ENCODE data around the gene DBR1.

The DBR1 gene, protein sequence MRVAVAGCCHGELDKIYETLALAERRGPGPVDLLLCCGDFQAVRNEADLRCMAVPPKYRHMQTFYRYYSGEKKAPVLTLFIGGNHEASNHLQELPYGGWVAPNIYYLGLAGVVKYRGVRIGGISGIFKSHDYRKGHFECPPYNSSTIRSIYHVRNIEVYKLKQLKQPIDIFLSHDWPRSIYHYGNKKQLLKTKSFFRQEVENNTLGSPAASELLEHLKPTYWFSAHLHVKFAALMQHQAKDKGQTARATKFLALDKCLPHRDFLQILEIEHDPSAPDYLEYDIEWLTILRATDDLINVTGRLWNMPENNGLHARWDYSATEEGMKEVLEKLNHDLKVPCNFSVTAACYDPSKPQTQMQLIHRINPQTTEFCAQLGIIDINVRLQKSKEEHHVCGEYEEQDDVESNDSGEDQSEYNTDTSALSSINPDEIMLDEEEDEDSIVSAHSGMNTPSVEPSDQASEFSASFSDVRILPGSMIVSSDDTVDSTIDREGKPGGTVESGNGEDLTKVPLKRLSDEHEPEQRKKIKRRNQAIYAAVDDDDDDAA

DNA sequence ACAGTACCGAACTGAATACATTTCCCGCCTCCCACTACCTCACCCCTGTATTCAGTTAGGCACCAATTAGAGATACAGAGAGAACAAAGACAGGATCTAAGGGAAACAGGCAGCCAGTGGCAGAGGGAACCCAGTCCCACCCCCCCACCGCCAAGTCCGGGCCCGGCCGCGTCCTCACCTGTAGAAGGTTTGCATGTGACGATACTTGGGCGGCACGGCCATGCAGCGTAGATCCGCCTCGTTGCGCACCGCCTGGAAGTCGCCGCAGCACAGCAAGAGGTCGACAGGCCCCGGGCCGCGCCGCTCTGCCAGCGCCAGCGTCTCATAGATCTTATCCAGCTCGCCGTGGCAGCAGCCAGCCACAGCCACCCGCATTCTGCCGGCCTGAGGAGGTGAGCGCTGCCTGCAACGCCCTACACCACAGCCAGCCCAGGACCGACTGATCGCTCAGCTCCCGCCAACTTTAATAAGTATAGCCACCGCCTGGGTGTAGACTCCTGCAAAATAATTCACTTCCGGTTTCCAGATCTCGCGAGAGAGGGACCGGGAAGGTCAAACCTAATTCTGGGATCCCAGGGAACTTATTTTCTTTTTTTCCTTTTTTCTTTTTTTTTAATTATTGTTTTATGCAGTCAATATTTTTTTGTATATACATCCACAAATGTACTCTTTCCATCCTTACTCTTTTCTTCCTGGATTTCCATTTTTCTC lies at the start of gene DBR1:
TSS of gene DBR1 (minus strand) at position 501 of the 711 bp plus-strand sequence. CDS start at position 375, 126 bp downstream.
- in situ Hi-C loops (cut with MboI; ENCODE audit: low pct_unique_long_range_greater_than_20kb, low sequenced_read_pairs) = no loop called here
- peak; percentile 84 for DNase-seq

DNA sequence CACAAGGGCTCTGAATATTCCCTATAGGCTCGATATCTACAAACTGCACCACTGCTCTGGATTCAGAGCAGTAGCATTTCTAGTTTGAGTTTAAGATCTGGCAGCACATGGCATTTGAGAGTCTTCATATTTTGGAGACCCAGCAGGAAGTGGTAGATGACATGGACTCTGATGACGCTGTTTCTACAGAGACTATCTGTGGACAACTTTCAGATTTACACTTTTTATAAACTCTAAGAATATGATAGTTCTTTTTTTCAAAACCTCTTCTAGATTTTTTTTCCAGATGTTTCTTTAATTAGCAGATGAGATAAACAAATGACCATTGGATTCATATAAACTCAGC lies 48.2 kb upstream of the DBR1 start:
- in situ Hi-C loops (cut with MboI; ENCODE audit: low pct_unique_long_range_greater_than_20kb, low sequenced_read_pairs) = no loop called here
- DNase-seq = no peak

DNA sequence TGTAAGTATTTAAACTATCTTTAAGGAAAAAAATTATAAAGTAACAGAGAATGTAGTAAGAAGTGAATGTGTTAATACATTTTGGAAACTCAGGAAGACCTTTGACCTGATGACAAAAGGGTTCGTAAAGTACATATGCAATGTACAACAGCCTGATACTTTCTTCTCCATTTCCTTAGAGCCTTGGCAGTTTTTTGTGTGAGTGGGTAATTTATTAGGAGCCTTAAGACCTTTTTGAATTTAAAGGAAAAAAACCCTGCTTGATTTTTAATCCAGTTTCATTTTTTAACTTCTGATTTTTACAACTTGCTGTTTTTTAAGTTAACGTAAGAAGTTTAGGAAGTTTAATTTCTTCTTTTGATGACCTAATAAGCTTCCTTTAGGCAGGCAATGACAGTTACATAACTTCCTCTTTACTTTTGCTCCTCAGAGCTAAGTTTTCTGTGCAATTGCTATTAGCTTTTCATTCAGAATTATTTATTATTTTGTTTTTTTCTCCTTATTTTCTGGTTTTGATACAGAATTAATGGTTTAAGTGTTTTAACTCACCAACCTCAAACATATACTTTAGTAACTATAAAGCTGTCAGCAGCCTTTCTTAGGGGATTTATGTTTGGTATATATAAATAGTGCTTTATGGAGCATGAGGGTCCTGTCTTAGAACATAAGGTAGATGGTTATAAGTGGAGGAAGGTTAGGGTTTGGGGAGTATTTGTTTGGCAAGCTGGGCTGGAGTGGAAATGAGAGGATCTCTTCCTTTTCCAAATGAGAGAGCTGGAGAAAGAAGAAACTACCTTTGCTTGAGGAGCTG lies 47.6 kb upstream of the DBR1 start:
- peak; percentile 47 for DNase-seq
- in situ Hi-C loops (cut with MboI; ENCODE audit: low pct_unique_long_range_greater_than_20kb, low sequenced_read_pairs) = no loop called here

- no peak for DNase-seq
- in situ Hi-C loops (cut with MboI; ENCODE audit: low pct_unique_long_range_greater_than_20kb, low sequenced_read_pairs) = no loop called here
These were observed 46.1 kb upstream of the DBR1 start for GRCh38 chr3:138220788-138221187.

DNA sequence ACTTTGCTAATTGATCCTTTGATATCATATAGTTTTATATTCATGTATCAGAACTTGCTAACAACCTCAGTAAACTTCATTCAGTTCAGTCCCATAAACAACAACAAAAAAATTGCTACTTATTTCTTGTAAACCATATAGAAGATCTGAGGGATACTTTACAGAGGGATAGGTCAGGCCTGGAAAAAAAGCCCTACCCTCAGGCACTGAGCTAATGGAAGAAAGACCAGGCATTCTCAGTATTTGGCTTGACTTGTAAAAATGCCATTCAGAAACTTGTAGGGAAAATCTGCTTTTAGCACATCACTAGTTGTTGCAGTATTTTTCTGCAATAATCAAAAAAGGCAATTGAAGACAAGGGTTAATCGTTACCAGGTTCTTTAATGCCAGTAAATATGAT lies 45.5 kb upstream of the DBR1 start:
- DNase-seq = no peak
- in situ Hi-C loops (cut with MboI; ENCODE audit: low pct_unique_long_range_greater_than_20kb, low sequenced_read_pairs) = no loop called here

- DNase-seq = peak; percentile 15
- in situ Hi-C loops (cut with MboI; ENCODE audit: low pct_unique_long_range_greater_than_20kb, low sequenced_read_pairs) = no loop called here
These were observed 44.5 kb upstream of the DBR1 start for GRCh38 chr3:138219255-138219654.

DNA sequence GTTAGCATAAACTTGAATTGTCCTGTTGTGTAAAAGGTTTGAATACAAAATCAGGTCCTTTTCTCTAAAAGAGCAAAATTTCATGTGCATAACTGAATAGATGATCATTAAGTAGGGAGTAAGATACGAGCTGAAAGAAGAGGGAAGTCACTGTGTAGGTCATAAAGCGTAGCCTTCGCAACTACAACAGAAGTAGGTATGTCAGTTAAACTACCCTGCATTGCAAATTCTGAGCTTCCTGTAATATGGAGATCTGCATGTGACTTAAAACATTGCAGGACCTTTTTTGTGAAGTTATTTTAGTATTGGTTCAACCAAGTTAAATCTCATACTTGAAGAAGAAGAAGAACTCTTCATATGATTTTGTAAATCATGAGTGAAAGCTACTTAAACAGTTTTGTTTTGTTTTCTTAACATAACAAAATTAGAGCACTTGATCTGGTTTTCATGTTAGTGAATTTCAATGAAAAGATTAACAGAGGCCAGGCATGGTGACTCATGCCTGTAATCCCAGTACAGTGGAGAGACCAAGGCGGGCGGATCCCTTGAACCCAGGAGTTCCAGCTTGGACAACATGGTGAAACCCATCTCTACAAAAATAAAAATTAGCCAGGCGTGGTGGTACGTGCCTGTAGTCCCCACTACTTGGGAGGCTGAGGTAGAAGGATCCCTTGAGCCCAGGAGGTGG lies 38.8 kb upstream of the DBR1 start:
- in situ Hi-C loops (cut with MboI; ENCODE audit: low pct_unique_long_range_greater_than_20kb, low sequenced_read_pairs) = no loop called here
- DNase-seq = peak; percentile 22

GRCh38 chr3:138210528-138210927 lies 35.8 kb upstream of the DBR1 start:
- no peak for DNase-seq
- in situ Hi-C loops (cut with MboI; ENCODE audit: low pct_unique_long_range_greater_than_20kb, low sequenced_read_pairs) = no loop called here

- DNase-seq = no peak
- in situ Hi-C loops (cut with MboI; ENCODE audit: low pct_unique_long_range_greater_than_20kb, low sequenced_read_pairs) = no loop called here
These were observed 31.5 kb upstream of the DBR1 start for GRCh38 chr3:138206196-138206595.

DNA sequence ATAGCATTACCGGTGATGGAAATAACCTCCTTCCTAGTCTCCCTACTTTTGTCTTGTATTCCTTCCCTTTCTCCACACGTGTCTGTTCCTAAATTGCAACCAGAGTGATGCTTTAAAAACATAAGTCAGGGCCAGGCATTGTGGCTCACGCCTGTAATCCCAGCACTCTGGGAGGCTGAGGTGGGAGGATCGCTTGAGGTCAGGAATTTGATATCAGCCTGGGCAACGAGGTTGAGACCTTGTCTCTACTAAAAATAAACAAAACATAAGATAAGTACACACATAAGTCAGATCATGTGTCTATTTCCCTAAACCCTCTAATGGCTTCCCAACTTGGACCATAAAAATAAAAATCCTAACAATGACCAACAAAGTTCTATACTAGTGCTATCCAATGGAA lies 30.8 kb upstream of the DBR1 start:
- DNase-seq = no peak
- in situ Hi-C loops (cut with MboI; ENCODE audit: low pct_unique_long_range_greater_than_20kb, low sequenced_read_pairs) = no loop called here

DNA sequence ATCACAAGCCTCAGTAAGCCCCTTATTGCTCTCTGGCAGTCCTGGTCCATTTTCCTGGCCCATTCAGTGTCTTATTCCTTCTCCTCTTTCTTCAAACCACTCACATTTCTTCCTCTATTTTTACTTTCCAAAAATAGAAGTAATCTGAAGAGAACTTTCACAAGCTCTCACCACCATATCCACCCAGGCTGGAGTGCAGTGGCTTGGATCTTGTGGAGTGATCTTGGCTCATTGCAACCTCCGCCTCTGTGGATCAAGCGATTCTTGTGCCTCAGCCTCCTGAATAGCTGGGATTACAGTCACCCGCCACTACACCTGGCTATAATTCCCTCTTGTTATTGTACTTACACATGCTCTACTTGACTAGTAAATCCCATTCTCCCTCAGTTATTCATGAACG lies 29.2 kb upstream of the DBR1 start:
- in situ Hi-C loops (cut with MboI; ENCODE audit: low pct_unique_long_range_greater_than_20kb, low sequenced_read_pairs) = no loop called here
- DNase-seq = no peak

DNA sequence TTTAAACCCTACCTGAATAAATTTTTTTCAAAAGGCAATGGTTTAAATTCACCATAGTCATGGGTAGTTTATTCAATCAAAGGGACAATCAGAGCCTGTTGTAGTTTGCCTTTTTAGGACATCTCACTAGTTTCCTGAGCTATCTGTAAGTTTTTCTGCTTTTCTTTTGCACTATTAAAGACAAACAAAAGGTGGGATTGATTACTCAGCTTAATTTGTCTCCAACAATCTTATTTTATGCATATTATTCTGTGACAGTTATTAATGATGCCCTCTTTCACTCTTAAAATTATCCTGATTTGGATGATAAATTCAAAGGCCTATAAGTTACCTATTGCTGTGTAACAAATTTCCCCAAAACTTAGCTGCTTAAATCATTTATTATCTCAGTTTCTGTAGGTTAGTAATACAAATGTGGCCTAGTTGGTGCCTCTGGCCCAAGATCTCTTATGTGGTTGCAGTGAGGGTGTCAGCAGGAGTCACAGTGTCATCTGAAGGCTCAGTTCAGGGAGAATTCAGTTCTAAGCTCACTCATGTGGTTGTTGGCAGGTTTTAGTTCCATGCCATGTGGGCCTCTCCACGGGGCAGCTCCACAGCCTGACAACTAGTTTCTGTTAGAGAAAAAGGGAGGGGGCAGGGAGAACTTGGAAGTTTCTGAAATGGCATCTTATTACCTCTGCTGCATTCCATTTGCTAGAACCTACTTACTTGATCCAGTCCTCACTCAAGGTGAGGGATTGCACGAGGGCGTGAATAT lies 28.4 kb upstream of the DBR1 start:
- DNase-seq = no peak
- in situ Hi-C loops (cut with MboI; ENCODE audit: low pct_unique_long_range_greater_than_20kb, low sequenced_read_pairs) = no loop called here

- in situ Hi-C loops (cut with MboI; ENCODE audit: low pct_unique_long_range_greater_than_20kb, low sequenced_read_pairs) = no loop called here
- DNase-seq = no peak
These were observed 25.7 kb upstream of the DBR1 start for GRCh38 chr3:138200424-138200823.

- peak; percentile 57 for DNase-seq
- in situ Hi-C loops (cut with MboI; ENCODE audit: low pct_unique_long_range_greater_than_20kb, low sequenced_read_pairs) = no loop called here
These were observed 25.1 kb upstream of the DBR1 start for GRCh38 chr3:138199851-138200250.

DNA sequence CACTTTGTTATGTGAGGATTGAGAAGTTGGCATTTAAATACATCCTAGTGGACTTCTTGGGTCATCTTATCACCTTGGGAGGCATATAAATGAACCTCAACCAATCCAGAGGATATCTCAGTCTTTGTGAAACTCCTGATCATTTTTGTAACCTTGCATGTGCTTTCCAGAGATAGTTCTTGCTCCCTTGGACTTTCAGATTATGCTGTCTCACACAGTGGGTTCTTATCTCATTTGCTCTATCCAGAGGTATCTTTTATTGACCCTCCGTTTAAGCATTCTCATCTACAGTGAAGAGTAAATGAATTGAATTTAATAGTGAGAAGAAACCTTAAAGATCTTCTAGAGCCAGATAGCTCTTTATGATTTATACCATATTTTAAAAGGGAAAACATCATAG lies 22.8 kb upstream of the DBR1 start:
- no peak for DNase-seq
- in situ Hi-C loops (cut with MboI; ENCODE audit: low pct_unique_long_range_greater_than_20kb, low sequenced_read_pairs) = no loop called here

DNA sequence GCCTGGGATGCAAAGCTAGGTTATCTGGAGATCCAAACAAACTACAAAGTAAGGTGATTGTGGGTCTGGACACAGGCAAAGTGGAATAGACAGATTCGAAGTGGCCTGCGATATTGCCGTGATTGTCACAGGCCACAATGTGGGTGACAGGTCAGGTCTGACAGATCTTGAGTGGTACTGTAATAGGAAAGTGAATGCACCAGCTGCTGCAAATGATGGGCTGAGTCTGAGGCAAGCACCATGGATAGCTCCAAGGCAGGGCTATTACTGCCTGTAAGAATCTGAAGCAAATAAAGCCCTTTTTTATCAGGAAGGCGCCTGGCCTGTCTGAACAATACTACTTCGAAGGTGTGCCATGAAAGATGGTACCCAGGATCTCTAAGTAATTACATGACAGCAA lies 22.3 kb upstream of the DBR1 start:
- DNase-seq = peak; percentile 45

GRCh38 chr3:138196023-138196422 lies 21.3 kb upstream of the DBR1 start:
- in situ Hi-C loops (cut with MboI; ENCODE audit: low pct_unique_long_range_greater_than_20kb, low sequenced_read_pairs) = no loop called here

More for the DNA sequence above, 22.3 kb upstream of the DBR1 start:
- in situ Hi-C loops (cut with MboI; ENCODE audit: low pct_unique_long_range_greater_than_20kb, low sequenced_read_pairs) = no loop called here

GRCh38 chr3:138195481-138195880 lies 20.8 kb upstream of the DBR1 start:
- in situ Hi-C loops (cut with MboI; ENCODE audit: low pct_unique_long_range_greater_than_20kb, low sequenced_read_pairs) = no loop called here
- no peak for DNase-seq

More at GRCh38 chr3:138196023-138196422, 21.3 kb upstream of the DBR1 start:
- DNase-seq = no peak
